Astrocyte (in vitro differentiated cells and primary cell): Measurements from ENCODE around the gene NEU1. TPM values are rescaled to one million over a fixed set of nuclear protein-coding genes. Genes with fewer than 3 reads are reported as not detected.
A peak's percentile ranks its signal among the peaks of the same experiment; 100 is the strongest.

Source experiments
- DNase-seq: peaks from one replicate; pipeline ENCODE4 v3.0.0-alpha.2; 2010; ENCODE audit warnings: low read depth
- FAIRE-seq: peaks from 2 replicates; lab custom pipeline; 2011; peaks lifted over from hg19 to GRCh38; lab: Jason Lieb, UNC
- H2AFZ ChIP-seq: 2 replicates; pipeline ENCODE4 v1.6.0; 2012; ENCODE audit warnings: low read depth, low read length, inconsistent platforms
- H3K27ac ChIP-seq: 2 replicates; pipeline ENCODE4 v1.5.1; 2011; ENCODE audit warnings: low read depth, low read length, inconsistent platforms
- H3K27me3 ChIP-seq: 2 replicates; pipeline ENCODE4 v1.6.0; 2011; ENCODE audit warnings: low read length, inconsistent platforms; ENCODE audit not compliant: insufficient read depth
- H3K36me3 ChIP-seq: 2 replicates; pipeline ENCODE4 v1.5.1; 2011; ENCODE audit warnings: low read length, inconsistent platforms; ENCODE audit not compliant: insufficient read depth
- H3K4me1 ChIP-seq: 2 replicates; pipeline ENCODE4 v1.5.1; 2011; ENCODE audit warnings: low read length, inconsistent platforms; ENCODE audit not compliant: insufficient read depth
- H3K4me2 ChIP-seq: 2 replicates; pipeline ENCODE4 v1.6.0; 2012; ENCODE audit warnings: low read length, inconsistent platforms
- H3K4me3 ChIP-seq: 2 replicates; pipeline ENCODE4 v1.5.1; 2011; ENCODE audit warnings: low read depth, mild to moderate bottlenecking, low read length, inconsistent platforms; ENCODE audit not compliant: insufficient read depth
- H3K79me2 ChIP-seq: 2 replicates; pipeline ENCODE4 v1.6.0; 2012; ENCODE audit warnings: mild to moderate bottlenecking, low read length, inconsistent platforms; ENCODE audit not compliant: insufficient read depth
- H3K9ac ChIP-seq: 2 replicates; pipeline ENCODE4 v1.6.0; 2012; ENCODE audit warnings: mild to moderate bottlenecking, low read length, inconsistent platforms
- H3K9me3 ChIP-seq: 2 replicates; pipeline ENCODE4 v1.5.1; 2012; ENCODE audit warnings: low read depth, mild to moderate bottlenecking, low read length, inconsistent platforms; ENCODE audit not compliant: insufficient read depth
- H4K20me1 ChIP-seq: 2 replicates; pipeline ENCODE4 v1.6.0; 2012; ENCODE audit warnings: low read length, inconsistent platforms; ENCODE audit not compliant: insufficient read depth
- H3K27ac Mint-ChIP-seq: one replicate; pipeline ENCODE4 v1.8.0; 2021; ENCODE audit warnings: mild to moderate bottlenecking, mixed read lengths; ENCODE audit not compliant: unreplicated experiment
- H3K27me3 Mint-ChIP-seq: one replicate; pipeline ENCODE4 v1.8.0; 2021; ENCODE audit warnings: low read depth, mixed read lengths; ENCODE audit not compliant: unreplicated experiment
- H3K36me3 Mint-ChIP-seq: one replicate; pipeline ENCODE4 v1.8.0; 2021; ENCODE audit warnings: low read depth, mixed read lengths; ENCODE audit not compliant: unreplicated experiment
- H3K4me1 Mint-ChIP-seq: one replicate; pipeline ENCODE4 v1.8.0; 2021; ENCODE audit warnings: low read depth, mixed read lengths; ENCODE audit not compliant: unreplicated experiment
- H3K4me3 Mint-ChIP-seq: one replicate; pipeline ENCODE4 v1.8.0; 2021; ENCODE audit warnings: mild to moderate bottlenecking, moderate library complexity, mixed read lengths; ENCODE audit not compliant: unreplicated experiment
- H3K9me3 Mint-ChIP-seq: one replicate; pipeline ENCODE4 v1.8.0; 2021; ENCODE audit warnings: mild to moderate bottlenecking, mixed read lengths; ENCODE audit not compliant: unreplicated experiment
- CTCF ChIP-seq: IDR thresholded peaks from 2 replicates; pipeline ENCODE4 v1.5.1; 2011; ENCODE audit warnings: low read depth, mild to moderate bottlenecking, inconsistent platforms, low read length, moderate library complexity; ENCODE audit not compliant: insufficient read depth
- EZH2 ChIP-seq: IDR thresholded peaks from 2 replicates; pipeline ENCODE4 v1.6.1; 2012; ENCODE audit warnings: mild to moderate bottlenecking, low read length, inconsistent platforms; ENCODE audit not compliant: insufficient read depth
- total RNA-seq: library from RNA; stranded (reverse); gene quantifications from 2 replicates; pipeline ENCODE4 v1.2.1, GENCODE V29; 2021

Gene NEU1
- total RNA-seq, 1 donor from 2014 or later, result 47.3 TPM

- H3K9ac ChIP-seq, result no peak overlapping the region
- no peaks in the 10 kb centered on the region for H3K36me3 Mint-ChIP-seq
- no peak for FAIRE-seq
These were observed 43.5 kb upstream of the NEU1 start for GRCh38 chr6:31906122-31906521.

GRCh38 chr6:31905041-31905440, 42.4 kb upstream of the NEU1 start:
- no peak overlapping the region for H3K4me3 Mint-ChIP-seq
- TF ChIP-seq CTCF (no peak), EZH2 (no peak)
- H3K27ac Mint-ChIP-seq, result no peak overlapping the region
- no peak for DNase-seq
- Histone ChIP-seq H3K27ac (no peak overlapping the region), H3K36me3 (no peaks in the 10 kb centered on the region), H2AFZ (no peak overlapping the region), H3K79me2 (peaks cover 4% of the 10 kb centered on the region), H3K4me1 (peaks cover 8% of the 10 kb centered on the region), H3K9ac (no peak overlapping the region), H3K9me3 (no peaks in the 10 kb centered on the region), H3K4me3 (no peak overlapping the region), H4K20me1 (no peaks in the 10 kb centered on the region), H3K4me2 (no peak overlapping the region), H3K27me3 (no peaks in the 10 kb centered on the region)
- H3K27me3 Mint-ChIP-seq, result peaks cover 9% of the 10 kb centered on the region
- no peaks in the 10 kb centered on the region for H3K9me3 Mint-ChIP-seq
- no peak for FAIRE-seq
- no peaks in the 10 kb centered on the region for H3K36me3 Mint-ChIP-seq
- H3K4me1 Mint-ChIP-seq, result peaks cover 2% of the 10 kb centered on the region

More at GRCh38 chr6:31906122-31906521, 43.5 kb upstream of the NEU1 start:
- Mint-ChIP-seq H3K4me1 (peaks cover 2% of the 10 kb centered on the region), H3K27me3 (peaks cover 9% of the 10 kb centered on the region), H3K9me3 (no peaks in the 10 kb centered on the region), H3K27ac (no peak overlapping the region), H3K4me3 (no peak overlapping the region)
- Histone ChIP-seq H3K4me3 (no peak overlapping the region), H3K36me3 (no peaks in the 10 kb centered on the region), H3K9me3 (no peaks in the 10 kb centered on the region), H4K20me1 (no peaks in the 10 kb centered on the region), H2AFZ (peak overlapping the region; percentile 42), H3K79me2 (no peaks in the 10 kb centered on the region), H3K27me3 (no peaks in the 10 kb centered on the region), H3K4me2 (no peak overlapping the region), H3K4me1 (peaks cover 7% of the 10 kb centered on the region), H3K27ac (no peak overlapping the region)
- no peak for DNase-seq
- TF ChIP-seq CTCF (no peak), EZH2 (no peak)

GRCh38 chr6:31903957-31904356, 41.3 kb upstream of the NEU1 start:
- Histone ChIP-seq H3K4me3 (no peak overlapping the region), H3K9me3 (no peaks in the 10 kb centered on the region), H4K20me1 (no peaks in the 10 kb centered on the region), H2AFZ (no peak overlapping the region), H3K4me2 (no peak overlapping the region), H3K27me3 (no peaks in the 10 kb centered on the region), H3K4me1 (peaks cover 8% of the 10 kb centered on the region), H3K9ac (no peak overlapping the region), H3K36me3 (no peaks in the 10 kb centered on the region), H3K79me2 (peaks cover 4% of the 10 kb centered on the region), H3K27ac (no peak overlapping the region)
- Mint-ChIP-seq H3K36me3 (no peaks in the 10 kb centered on the region), H3K27ac (no peak overlapping the region), H3K9me3 (no peaks in the 10 kb centered on the region), H3K4me3 (peak overlapping the region; percentile 27), H3K27me3 (peaks cover 9% of the 10 kb centered on the region), H3K4me1 (peaks cover 6% of the 10 kb centered on the region)
- FAIRE-seq, result no peak
- no peak for TF ChIP-seq CTCF
- TF ChIP-seq EZH2, result no peak
- no peak for DNase-seq
